Measurements from ENCODE around the gene PANX3.

The PANX3 gene, protein sequence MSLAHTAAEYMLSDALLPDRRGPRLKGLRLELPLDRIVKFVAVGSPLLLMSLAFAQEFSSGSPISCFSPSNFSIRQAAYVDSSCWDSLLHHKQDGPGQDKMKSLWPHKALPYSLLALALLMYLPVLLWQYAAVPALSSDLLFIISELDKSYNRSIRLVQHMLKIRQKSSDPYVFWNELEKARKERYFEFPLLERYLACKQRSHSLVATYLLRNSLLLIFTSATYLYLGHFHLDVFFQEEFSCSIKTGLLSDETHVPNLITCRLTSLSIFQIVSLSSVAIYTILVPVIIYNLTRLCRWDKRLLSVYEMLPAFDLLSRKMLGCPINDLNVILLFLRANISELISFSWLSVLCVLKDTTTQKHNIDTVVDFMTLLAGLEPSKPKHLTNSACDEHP

GRCh38 chr11:124611064-124611463 is at the start of gene PANX3:
Gene PANX3, plus strand, starts transcription at chr11:124611428. Its CDS starts 129 bp downstream, at chr11:124611557.
- TF ChIP-seq, protein P1, sequence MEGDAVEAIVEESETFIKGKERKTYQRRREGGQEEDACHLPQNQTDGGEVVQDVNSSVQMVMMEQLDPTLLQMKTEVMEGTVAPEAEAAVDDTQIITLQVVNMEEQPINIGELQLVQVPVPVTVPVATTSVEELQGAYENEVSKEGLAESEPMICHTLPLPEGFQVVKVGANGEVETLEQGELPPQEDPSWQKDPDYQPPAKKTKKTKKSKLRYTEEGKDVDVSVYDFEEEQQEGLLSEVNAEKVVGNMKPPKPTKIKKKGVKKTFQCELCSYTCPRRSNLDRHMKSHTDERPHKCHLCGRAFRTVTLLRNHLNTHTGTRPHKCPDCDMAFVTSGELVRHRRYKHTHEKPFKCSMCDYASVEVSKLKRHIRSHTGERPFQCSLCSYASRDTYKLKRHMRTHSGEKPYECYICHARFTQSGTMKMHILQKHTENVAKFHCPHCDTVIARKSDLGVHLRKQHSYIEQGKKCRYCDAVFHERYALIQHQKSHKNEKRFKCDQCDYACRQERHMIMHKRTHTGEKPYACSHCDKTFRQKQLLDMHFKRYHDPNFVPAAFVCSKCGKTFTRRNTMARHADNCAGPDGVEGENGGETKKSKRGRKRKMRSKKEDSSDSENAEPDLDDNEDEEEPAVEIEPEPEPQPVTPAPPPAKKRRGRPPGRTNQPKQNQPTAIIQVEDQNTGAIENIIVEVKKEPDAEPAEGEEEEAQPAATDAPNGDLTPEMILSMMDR (IDR thresholded peaks at IDR 0.05), result no peak
- TF ChIP-seq ZFX (IDR thresholded peaks at IDR 0.05; ENCODE audit: borderline replicate concordance), result no peak
- H3K27ac ChIP-seq, result no peak within 1 kb of the TSS

GRCh38 chr11:124569697-124570096 is 41.5 kb upstream of the PANX3 start, which contains the start of gene OR8A1:
Gene OR8A1, plus strand, starts transcription at chr11:124569997. Its CDS starts 123 bp downstream, at chr11:124570120.
- no peak for TF ChIP-seq ZFX (IDR thresholded peaks at IDR 0.05; ENCODE audit: borderline replicate concordance)
- TF ChIP-seq, protein P1 (IDR thresholded peaks at IDR 0.05), result no peak
- H3K27ac ChIP-seq, result no peak within 1 kb of the TSS

DNA sequence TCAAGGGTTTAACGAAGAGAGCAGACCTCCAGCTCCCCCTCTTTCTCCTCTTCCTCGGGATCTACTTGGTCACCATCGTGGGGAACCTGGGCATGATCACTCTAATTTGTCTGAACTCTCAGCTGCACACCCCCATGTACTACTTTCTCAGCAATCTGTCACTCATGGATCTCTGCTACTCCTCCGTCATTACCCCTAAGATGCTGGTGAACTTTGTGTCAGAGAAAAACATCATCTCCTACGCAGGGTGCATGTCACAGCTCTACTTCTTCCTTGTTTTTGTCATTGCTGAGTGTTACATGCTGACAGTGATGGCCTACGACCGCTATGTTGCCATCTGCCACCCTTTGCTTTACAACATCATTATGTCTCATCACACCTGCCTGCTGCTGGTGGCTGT is 41.1 kb upstream of the PANX3 start:
- TF ChIP-seq, protein P1 (IDR thresholded peaks at IDR 0.05), result no peak

DNA sequence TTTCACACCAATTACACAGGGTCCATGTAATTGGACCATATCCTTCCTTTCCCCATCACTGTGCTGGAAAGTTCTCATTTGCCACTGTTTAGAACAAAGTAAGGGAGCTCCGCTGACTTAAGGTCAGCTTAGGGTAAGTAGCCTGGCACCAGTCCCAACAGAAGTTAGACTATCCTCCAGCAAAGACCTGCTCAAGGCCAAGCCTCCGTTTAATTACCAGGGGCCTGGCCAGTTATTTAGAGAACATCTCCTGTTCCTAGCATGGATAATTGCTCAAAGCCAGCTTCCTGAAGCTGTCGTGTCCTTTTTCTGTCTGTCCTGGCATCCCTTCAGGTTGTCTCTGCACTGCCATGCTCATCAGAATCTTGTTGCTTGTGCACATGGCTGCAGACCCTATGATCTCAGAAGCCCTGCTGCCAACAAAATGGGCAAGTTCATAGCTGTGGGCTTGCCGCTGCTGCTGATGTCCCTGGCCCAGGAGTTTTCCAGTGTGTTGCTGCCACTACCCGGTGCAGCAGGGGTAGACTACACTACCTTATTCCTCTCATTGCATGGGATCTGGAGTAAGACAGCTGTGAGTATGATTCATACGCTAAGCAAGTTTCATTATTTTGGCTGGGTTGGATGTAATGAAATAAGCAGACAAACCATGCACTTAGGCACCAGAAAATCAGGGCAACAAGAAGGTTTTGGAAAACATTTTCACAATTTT is 33.4 kb upstream of the PANX3 start:
- H3K27ac ChIP-seq, result no peak overlapping the region
- TF ChIP-seq ZFX (IDR thresholded peaks at IDR 0.05; ENCODE audit: borderline replicate concordance), result no peak
- TF ChIP-seq, protein P1 (IDR thresholded peaks at IDR 0.05), result no peak

More for the DNA sequence above, 41.1 kb upstream of the PANX3 start:
- H3K27ac ChIP-seq, result no peak overlapping the region

DNA sequence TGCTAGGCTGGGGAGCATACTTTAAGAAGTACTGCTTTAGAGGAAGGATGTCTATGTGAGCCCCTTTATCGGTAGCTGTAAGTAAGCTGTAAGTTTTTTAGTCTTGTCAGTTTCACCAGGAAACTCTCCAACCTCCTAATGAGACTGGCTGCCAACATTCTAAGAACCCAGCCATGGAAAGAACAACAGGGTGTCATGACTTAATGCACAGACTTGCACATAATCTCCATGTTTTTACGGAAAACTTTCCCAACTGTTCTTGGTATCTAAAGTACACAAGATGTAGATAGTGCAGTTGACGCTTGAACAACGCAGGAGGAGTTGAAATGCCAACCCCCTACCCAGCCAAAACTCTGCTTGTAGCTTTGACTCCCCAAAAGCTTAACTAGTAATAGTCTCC is 32.5 kb upstream of the PANX3 start:
- no peak overlapping the region for H3K27ac ChIP-seq
- TF ChIP-seq ZFX (IDR thresholded peaks at IDR 0.05; ENCODE audit: borderline replicate concordance), result no peak
- TF ChIP-seq, protein P1 (IDR thresholded peaks at IDR 0.05), result no peak

GRCh38 chr11:124581817-124582216 is 29.4 kb upstream of the PANX3 start:
- TF ChIP-seq, protein P1 (IDR thresholded peaks at IDR 0.05), result no peak
- no peak for TF ChIP-seq ZFX (IDR thresholded peaks at IDR 0.05; ENCODE audit: borderline replicate concordance)
- no peak overlapping the region for H3K27ac ChIP-seq

DNA sequence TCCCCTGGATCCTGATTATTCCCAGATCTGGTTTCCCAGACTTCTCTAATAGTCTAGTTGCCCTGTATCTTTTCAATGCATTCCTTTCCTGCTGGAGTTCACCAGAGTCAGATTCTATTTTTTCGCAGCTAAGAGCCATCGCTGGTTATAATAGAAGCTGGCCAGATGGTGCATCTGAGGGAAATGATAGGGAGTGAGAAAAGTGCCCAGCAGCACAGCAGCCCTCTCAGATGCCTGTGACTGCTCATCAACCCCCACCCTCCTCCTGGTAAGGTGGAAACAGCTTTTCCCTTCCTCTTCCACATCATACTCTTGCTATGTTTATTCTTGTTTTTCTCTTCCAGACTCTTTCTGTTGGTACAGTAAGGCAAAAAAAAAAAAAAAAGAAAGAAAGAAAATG is 28.7 kb upstream of the PANX3 start:
- TF ChIP-seq, protein P1 (IDR thresholded peaks at IDR 0.05), result no peak
- no peak for TF ChIP-seq ZFX (IDR thresholded peaks at IDR 0.05; ENCODE audit: borderline replicate concordance)

More for the DNA sequence above, 28.7 kb upstream of the PANX3 start:
- no peak overlapping the region for H3K27ac ChIP-seq

Data from 22Rv1 (cell line).